Activated T-helper 1 cell treated with Interleukin-2 at 50 U/mL for 16 hours (primary cell): ENCODE results near the gene TCN2.
"Not testable (repeated sequence)": the region's sequence is repeated elsewhere in the genome, so short reads cannot be mapped to it uniquely, and the experiment has no call there.

Experiments used
- DNase-seq: peaks from one replicate; pipeline ENCODE4 v3.0.0-alpha.2; 2020; ENCODE audit warnings: low read depth

TCN2 gene

GRCh38 chr22:30606455-30607299, at the start of gene TCN2:
Gene TCN2, plus strand, starts transcription at chr22:30607174. Its CDS starts 158 bp downstream, at chr22:30607332.
- DNase-seq = no peak

- no peak for DNase-seq
These were observed 49.7 kb upstream of the TCN2 start for GRCh38 chr22:30557243-30557642.

- DNase-seq = no peak
These were observed 47.1 kb upstream of the TCN2 start for GRCh38 chr22:30559889-30560288.

- not testable (repeated sequence) for DNase-seq
These were observed 46.3 kb upstream of the TCN2 start for GRCh38 chr22:30560643-30561202.

- DNase-seq = no peak
These were observed 45.4 kb upstream of the TCN2 start for GRCh38 chr22:30561402-30562189.

- DNase-seq = no peak
These were observed 44.6 kb upstream of the TCN2 start for GRCh38 chr22:30562366-30562765.

- no peak for DNase-seq
These were observed 42.8 kb upstream of the TCN2 start for GRCh38 chr22:30564045-30564760.

GRCh38 chr22:30564761-30565119, 42.2 kb upstream of the TCN2 start:
- no peak for DNase-seq

- DNase-seq = no peak
These were observed 41.6 kb upstream of the TCN2 start for GRCh38 chr22:30565341-30565740.

- no peak for DNase-seq
These were observed 40.8 kb upstream of the TCN2 start for GRCh38 chr22:30566125-30566524.

- DNase-seq = not testable (repeated sequence)
These were observed 39.7 kb upstream of the TCN2 start for GRCh38 chr22:30567277-30567676.

GRCh38 chr22:30568137-30568805, 38.7 kb upstream of the TCN2 start:
- no peak for DNase-seq

- DNase-seq = no peak
These were observed 37.2 kb upstream of the TCN2 start for GRCh38 chr22:30569674-30570202.

- no peak for DNase-seq
These were observed 34.8 kb upstream of the TCN2 start for GRCh38 chr22:30572210-30572609.

- DNase-seq = no peak
These were observed 34.0 kb upstream of the TCN2 start for GRCh38 chr22:30572840-30573593.

- no peak for DNase-seq
These were observed 33.3 kb upstream of the TCN2 start for GRCh38 chr22:30573594-30574094.

- DNase-seq = no peak
These were observed 32.6 kb upstream of the TCN2 start, which contains the start of gene GAL3ST1 for GRCh38 chr22:30574095-30574981. Gene GAL3ST1, minus strand, starts transcription at chr22:30574665. Its CDS starts 17,273 bp downstream, at chr22:30557392.

GRCh38 chr22:30574997-30575671, 31.8 kb upstream of the TCN2 start:
- no peak for DNase-seq

- no peak for DNase-seq
These were observed 31.1 kb upstream of the TCN2 start for GRCh38 chr22:30575859-30576258.
